Measurements from ENCODE around the gene OBP2A.

The OBP2A gene

DNA sequence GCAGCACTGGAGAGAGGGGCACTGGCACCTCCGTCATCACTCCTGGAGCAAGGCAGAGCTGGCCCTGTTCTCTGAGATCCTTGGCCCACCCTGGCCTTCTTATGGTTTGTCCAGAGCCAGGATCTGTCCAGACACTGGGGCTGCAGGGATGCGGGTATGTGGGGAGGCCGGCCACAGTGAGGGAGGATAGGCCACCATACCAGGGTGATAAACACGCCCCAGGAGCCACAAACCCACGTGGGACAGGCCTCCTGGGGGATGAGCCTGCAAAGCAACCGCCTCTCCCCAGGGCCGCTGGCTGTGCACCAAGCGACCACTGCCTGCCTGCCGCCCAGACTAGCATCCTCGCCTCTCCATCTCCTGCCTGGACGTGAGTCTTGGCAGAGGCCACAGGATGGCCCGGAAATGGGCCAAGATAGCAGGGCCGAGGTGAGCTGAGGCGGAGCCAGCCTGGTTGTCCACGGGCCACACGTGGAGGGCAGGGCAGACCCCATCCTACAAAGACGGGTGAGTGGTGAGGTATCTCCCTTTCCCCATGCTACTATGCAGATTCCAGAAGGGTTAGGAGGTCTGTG is 4.5 kb downstream of the OBP2A start:
- Histone ChIP-seq H3K79me2 (no peaks in the 10 kb centered on the region), H3K9me3 (ENCODE audit: control insufficient read depth, low read length) (no peaks in the 10 kb centered on the region), H3K4me2 (ENCODE audit: low read length) (no peak overlapping the region), H3K36me3 (ENCODE audit: control insufficient read depth, insufficient read depth, low read length) (no peaks in the 10 kb centered on the region), H3K27me3 (ENCODE audit: control insufficient read depth, insufficient read depth, low read length) (no peaks in the 10 kb centered on the region), H3K4me3 (ENCODE audit: low read depth, low read length) (no peak overlapping the region), H3K27ac (no peak overlapping the region), H2AFZ (no peak overlapping the region), H3K9ac (no peak overlapping the region), H3K4me1 (no peaks in the 10 kb centered on the region)
- TF ChIP-seq, protein P1, sequence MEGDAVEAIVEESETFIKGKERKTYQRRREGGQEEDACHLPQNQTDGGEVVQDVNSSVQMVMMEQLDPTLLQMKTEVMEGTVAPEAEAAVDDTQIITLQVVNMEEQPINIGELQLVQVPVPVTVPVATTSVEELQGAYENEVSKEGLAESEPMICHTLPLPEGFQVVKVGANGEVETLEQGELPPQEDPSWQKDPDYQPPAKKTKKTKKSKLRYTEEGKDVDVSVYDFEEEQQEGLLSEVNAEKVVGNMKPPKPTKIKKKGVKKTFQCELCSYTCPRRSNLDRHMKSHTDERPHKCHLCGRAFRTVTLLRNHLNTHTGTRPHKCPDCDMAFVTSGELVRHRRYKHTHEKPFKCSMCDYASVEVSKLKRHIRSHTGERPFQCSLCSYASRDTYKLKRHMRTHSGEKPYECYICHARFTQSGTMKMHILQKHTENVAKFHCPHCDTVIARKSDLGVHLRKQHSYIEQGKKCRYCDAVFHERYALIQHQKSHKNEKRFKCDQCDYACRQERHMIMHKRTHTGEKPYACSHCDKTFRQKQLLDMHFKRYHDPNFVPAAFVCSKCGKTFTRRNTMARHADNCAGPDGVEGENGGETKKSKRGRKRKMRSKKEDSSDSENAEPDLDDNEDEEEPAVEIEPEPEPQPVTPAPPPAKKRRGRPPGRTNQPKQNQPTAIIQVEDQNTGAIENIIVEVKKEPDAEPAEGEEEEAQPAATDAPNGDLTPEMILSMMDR (IDR thresholded peaks at IDR 0.05) = no peak

DNA sequence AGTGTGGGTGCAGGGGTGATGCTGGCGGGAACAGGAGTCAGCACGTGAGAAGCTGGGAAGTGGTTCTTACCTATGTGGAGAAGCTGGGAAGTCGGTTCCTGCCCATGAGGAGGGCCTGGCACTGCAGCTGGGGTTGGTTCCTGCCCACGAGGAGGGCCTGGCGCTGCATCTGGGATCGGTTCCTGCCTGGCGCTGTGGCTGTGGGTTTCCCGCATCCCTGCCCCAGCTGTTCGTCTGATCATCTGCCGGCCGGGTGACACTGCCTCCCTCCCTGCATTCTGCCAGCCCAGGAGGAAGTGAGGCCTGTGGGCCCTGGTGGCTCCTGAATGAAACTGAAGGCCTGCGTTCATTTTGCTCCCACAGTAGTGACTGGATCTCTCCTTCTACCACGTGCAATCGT is 5.1 kb downstream of the OBP2A start:
- H3K9me3 ChIP-seq (ENCODE audit: control insufficient read depth, low read length) = no peaks in the 10 kb centered on the region
- H3K27ac ChIP-seq = no peak overlapping the region
- H3K9ac ChIP-seq = no peak overlapping the region
- no peak overlapping the region for H2AFZ ChIP-seq
- no peak overlapping the region for H3K4me3 ChIP-seq (ENCODE audit: low read depth, low read length)
- no peaks in the 10 kb centered on the region for H3K27me3 ChIP-seq (ENCODE audit: control insufficient read depth, insufficient read depth, low read length)
- TF ChIP-seq, protein P1 (IDR thresholded peaks at IDR 0.05) = no peak
- no peaks in the 10 kb centered on the region for H3K4me1 ChIP-seq
- no peak overlapping the region for H3K4me2 ChIP-seq (ENCODE audit: low read length)
- H3K36me3 ChIP-seq (ENCODE audit: control insufficient read depth, insufficient read depth, low read length) = no peaks in the 10 kb centered on the region
- H3K79me2 ChIP-seq = no peaks in the 10 kb centered on the region

DNA sequence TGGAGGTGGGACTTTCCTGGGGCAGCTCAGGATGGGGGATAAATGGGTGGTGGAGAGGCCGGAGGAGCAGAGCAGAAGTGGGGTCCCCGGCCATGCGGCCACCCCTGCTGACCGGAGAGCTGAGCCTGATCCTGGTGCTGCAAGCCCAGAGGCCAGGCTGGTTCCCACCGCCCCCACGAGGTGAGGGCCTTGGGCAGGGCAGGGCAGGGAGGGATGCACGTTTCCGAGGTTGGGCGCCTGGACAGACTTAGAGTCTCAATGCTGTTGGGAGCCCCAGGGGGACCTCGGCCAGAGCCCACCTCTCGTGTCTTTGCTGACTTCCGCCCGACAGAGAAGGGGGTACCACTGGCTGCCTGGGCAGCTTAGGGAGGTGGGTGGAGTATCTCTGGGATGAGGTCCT is 5.5 kb downstream of the OBP2A start:
- Histone ChIP-seq H3K36me3 (ENCODE audit: control insufficient read depth, insufficient read depth, low read length) (no peaks in the 10 kb centered on the region), H3K9me3 (ENCODE audit: control insufficient read depth, low read length) (no peaks in the 10 kb centered on the region), H3K79me2 (no peaks in the 10 kb centered on the region), H3K4me3 (ENCODE audit: low read depth, low read length) (no peak overlapping the region), H3K4me1 (no peaks in the 10 kb centered on the region), H3K9ac (no peak overlapping the region), H3K4me2 (ENCODE audit: low read length) (no peak overlapping the region), H3K27me3 (ENCODE audit: control insufficient read depth, insufficient read depth, low read length) (no peaks in the 10 kb centered on the region), H2AFZ (no peak overlapping the region), H3K27ac (no peak overlapping the region)
- TF ChIP-seq, protein P1 (IDR thresholded peaks at IDR 0.05) = no peak

DNA sequence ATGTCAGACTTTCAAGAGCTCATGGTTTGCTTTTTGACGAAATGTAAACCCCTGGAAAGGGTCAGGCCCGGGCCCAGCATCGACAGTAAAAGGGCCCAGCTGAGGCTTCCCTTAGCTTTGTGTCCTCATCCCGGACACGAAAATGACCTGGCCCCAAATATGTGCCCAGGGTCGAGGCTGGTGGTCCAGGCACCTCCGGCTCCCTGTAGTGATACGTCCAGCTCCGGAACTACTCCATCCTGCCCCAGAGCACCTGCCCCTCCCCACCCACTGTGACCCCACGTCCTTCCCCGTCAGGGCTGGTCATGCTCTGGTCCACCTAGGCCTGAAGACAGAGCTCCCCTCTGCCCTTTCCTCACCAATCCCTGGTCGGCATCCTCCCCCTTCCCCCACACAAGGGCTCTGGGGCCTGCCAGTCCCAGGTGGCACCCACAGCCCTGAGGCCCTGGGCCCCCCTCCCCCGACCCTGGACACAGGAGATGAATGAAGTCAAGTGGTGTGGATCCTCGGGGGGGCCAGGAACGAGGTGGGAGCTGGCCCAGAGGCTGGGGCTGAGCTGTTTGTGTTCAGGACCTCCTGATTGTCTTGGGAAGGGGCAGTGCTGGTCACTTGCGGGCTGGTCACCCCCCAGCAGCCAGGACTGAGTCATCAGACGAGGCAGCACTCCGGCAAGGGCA is 6.2 kb downstream of the OBP2A start:
- H3K4me2 ChIP-seq (ENCODE audit: low read length) = no peak overlapping the region
- TF ChIP-seq, protein P1 (IDR thresholded peaks at IDR 0.05) = no peak
- H3K9me3 ChIP-seq (ENCODE audit: control insufficient read depth, low read length) = no peaks in the 10 kb centered on the region
- no peak overlapping the region for H3K4me3 ChIP-seq (ENCODE audit: low read depth, low read length)
- no peak overlapping the region for H2AFZ ChIP-seq
- no peak overlapping the region for H3K27ac ChIP-seq
- H3K36me3 ChIP-seq (ENCODE audit: control insufficient read depth, insufficient read depth, low read length) = no peaks in the 10 kb centered on the region
- no peaks in the 10 kb centered on the region for H3K79me2 ChIP-seq
- H3K27me3 ChIP-seq (ENCODE audit: control insufficient read depth, insufficient read depth, low read length) = no peaks in the 10 kb centered on the region
- H3K9ac ChIP-seq = no peak overlapping the region
- no peaks in the 10 kb centered on the region for H3K4me1 ChIP-seq

DNA sequence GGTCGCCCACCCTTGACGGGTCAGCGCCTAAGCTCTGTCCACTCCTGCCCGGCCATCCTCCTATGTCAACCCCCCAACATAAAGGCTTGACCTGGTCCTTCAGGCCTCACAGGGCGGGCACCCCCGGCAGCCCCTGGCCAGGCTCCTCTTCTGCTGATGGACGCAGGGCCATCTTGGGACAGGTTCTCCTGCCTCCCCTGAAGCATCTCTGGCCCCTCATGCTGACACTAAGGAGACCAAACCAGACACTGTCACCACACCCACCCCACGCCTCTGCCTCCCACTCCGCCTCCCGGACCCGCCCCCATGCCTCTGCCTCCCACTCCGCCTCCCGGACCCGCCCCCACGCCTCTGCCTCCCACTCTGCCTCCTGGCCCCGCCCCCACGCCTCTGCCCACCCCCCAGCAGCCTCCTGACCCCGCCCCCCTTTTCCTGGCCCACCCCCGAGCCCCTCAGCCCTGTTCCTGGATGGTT is 6.8 kb downstream of the OBP2A start:
- H3K79me2 ChIP-seq = no peaks in the 10 kb centered on the region
- TF ChIP-seq, protein P1 (IDR thresholded peaks at IDR 0.05) = no peak
- H3K4me3 ChIP-seq (ENCODE audit: low read depth, low read length) = no peak overlapping the region
- no peak overlapping the region for H3K9ac ChIP-seq
- H3K36me3 ChIP-seq (ENCODE audit: control insufficient read depth, insufficient read depth, low read length) = no peaks in the 10 kb centered on the region
- no peak overlapping the region for H3K27ac ChIP-seq
- H3K27me3 ChIP-seq (ENCODE audit: control insufficient read depth, insufficient read depth, low read length) = no peaks in the 10 kb centered on the region
- H2AFZ ChIP-seq = no peak overlapping the region
- no peaks in the 10 kb centered on the region for H3K4me1 ChIP-seq
- no peaks in the 10 kb centered on the region for H3K9me3 ChIP-seq (ENCODE audit: control insufficient read depth, low read length)
- no peak overlapping the region for H3K4me2 ChIP-seq (ENCODE audit: low read length)
